Colon (tissue), 2 donors: ENCODE data around the gene ZNF502.

Source experiments
- FAIRE-seq: peaks from 2 replicates; lab custom pipeline; 2012; peaks lifted over from hg19 to GRCh38; lab: Jason Lieb, UNC
- donor health status: control.
- donor health status: control.

ZNF502 gene

DNA sequence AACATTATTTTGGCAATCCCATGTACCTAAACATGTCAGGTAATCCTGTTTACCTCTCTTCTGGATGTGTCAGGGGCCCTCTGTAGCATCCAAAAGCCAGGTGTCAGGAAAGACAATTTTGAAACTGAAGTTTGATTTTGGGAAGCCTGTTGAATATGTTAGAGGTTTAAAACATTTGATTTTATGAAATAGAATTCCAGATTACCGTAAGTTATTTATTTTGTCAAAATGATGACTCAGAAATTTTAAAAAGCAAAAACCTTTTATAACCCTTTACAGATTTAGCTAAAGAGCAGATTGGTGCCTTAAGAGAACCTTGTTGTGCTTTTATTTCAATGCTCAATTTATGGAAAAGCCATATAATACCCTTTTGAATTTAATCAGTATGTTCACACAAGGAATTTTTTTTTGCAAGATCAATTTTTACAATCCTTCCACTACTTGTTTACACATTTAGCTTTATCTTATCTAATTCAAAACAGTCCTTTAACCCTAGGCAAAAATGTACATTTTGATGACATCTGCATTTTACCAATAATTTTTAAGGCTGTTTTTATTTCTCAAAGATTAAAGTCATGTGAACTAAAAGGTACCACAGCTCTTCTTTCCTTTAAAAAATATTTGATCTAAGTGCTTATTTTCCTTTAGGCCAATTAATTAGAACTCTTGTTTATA, 59.1 kb downstream of the ZNF502 start:
- FAIRE-seq, result no peak

DNA sequence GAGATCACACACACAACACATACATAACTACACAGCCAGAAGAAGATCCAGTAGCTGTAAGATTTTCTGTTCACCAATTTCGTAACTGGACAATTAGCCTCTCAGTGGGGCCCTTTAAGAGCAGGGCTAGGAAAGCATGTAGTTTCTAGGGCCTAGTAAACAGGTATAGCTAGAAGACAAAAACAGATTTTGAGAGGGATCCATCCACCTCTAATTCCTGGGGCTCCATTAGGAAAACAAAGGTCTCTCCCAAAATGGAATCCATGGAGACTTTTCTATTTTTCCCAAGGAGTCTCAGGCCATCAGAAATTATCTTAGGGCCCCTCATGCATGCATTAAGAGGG, 59.6 kb downstream of the ZNF502 start:
- FAIRE-seq, result no peak
